Upper lobe of right lung (tissue), 1 donor: Measurements from ENCODE around the gene HEXD. TPM values are rescaled to one million over a fixed set of nuclear protein-coding genes. Genes with fewer than 3 reads are reported as not detected.

Source experiments
- ATAC-seq: fragments of 200-7000 bp; cut with Tn5 transposase; one replicate; pipeline ENCODE4 v1.9.1; 2020; ENCODE audit warnings: mild to moderate bottlenecking, moderate library complexity
- DNase-seq: peaks from one replicate; pipeline ENCODE4 v3.0.0-alpha.2; 2020
- H3K27ac ChIP-seq: fragments of 200-600 bp; one replicate; pipeline ENCODE4 v1.8.0; 2022
- H3K27me3 ChIP-seq: fragments of 200-600 bp; one replicate; pipeline ENCODE4 v1.8.0; 2022; ENCODE audit warnings: mild to moderate bottlenecking
- H3K36me3 ChIP-seq: fragments of 200-600 bp; one replicate; pipeline ENCODE4 v1.8.0; 2022
- H3K4me1 ChIP-seq: fragments of 200-600 bp; one replicate; pipeline ENCODE4 v1.8.0; 2022
- H3K4me3 ChIP-seq: fragments of 200-600 bp; one replicate; pipeline ENCODE4 v1.8.0; 2022; ENCODE audit warnings: mild to moderate bottlenecking
- H3K9me3 ChIP-seq: fragments of 200-600 bp; one replicate; pipeline ENCODE4 v1.8.0; 2022
- CTCF ChIP-seq: fragments of 200-600 bp; IDR thresholded peaks from one replicate; pipeline ENCODE4 v1.8.0; 2022; ENCODE audit warnings: antibody characterized with exemption
- intact Hi-C: fragments of 100-400 bp; cut with DNase I; formaldehyde crosslinking; loops from one replicate; pipeline ENCODE4 v1.11.0; 2022
- total RNA-seq: library from RNA; stranded (reverse); fragmentation: NEBNext Ultra II Directional; extraction: Animal tissue kit (Norgen Biotek cat#: 25700); gene quantifications from one replicate; pipeline ENCODE4 v1.2.1, GENCODE V29; 2021
- donor health status: DM: no; HTN: yes; CAD: no; lungs with severe emphysema.

The HEXD gene
- total RNA-seq, 1 donor from 2014 or later, result 49.1 TPM

GRCh38 chr17:82440991-82441627, 23.0 kb downstream of the HEXD start:
- peaks cover 33% of the 10 kb centered on the region for H3K36me3 ChIP-seq
- TF ChIP-seq CTCF, result no peak

DNA sequence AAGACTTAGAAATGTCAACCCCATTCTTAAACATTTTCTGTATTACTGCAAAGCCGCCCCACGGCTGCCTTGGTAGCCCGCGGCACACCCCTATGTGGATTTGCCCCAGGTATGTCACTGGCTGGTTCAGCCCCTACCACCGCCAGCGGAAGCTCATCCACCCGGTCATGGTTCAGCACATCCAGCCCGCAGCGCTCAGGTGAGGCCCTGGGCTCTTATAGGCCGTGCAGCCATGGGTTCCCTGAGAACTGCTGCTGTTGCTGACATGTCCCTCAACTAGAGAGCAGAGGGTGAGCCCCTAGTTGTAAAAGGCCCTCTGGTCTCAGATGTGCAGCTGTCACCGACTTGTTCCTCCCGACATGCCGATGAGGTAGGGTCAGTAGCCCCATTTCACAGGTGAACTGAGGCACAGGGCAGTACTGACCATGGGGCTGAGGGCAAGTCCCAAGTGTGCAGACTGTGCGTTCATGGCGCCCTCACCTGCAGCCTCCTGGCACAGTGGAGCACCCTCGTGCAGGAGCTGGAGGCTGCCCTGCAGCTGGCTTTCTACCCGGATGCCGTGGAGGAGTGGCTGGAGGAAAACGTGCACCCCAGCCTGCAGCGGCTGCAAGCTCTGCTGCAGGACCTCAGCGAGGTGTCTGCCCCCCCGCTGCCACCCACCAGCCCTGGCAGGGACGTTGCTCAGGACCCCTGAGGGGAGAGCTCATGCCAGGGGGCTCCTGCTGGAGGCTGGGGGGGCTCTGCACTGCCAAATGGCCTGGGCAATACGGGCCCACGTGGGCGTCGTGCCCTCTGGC, 23.7 kb downstream of the HEXD start:
- intact Hi-C loops, result no loop called here
- ATAC-seq (no peak), DNase-seq (no peak)
- peaks cover 32% of the 10 kb centered on the region for H3K36me3 ChIP-seq
- H3K27ac ChIP-seq, result no peak overlapping the region
- TF ChIP-seq CTCF, result no peak
- peaks cover 18% of the 10 kb centered on the region for H3K4me1 ChIP-seq
- H3K9me3 ChIP-seq, result no peaks in the 10 kb centered on the region
- no peaks in the 10 kb centered on the region for H3K27me3 ChIP-seq
- no peak overlapping the region for H3K4me3 ChIP-seq

More at GRCh38 chr17:82440991-82441627, 23.0 kb downstream of the HEXD start:
- peak; percentile 71 for DNase-seq
- intact Hi-C loops, result no loop called here
- H3K27me3 ChIP-seq, result no peaks in the 10 kb centered on the region
- peak; percentile 9 for ATAC-seq
- peak overlapping the region; percentile 24 for H3K27ac ChIP-seq
- peak overlapping the region; percentile 19 for H3K4me3 ChIP-seq
- H3K4me1 ChIP-seq, result peaks cover 12% of the 10 kb centered on the region
- H3K9me3 ChIP-seq, result no peaks in the 10 kb centered on the region

- no peak for ATAC-seq
- Histone ChIP-seq H3K27me3 (no peaks in the 10 kb centered on the region), H3K36me3 (peaks cover 26% of the 10 kb centered on the region), H3K4me3 (no peak overlapping the region), H3K27ac (no peak overlapping the region), H3K4me1 (peaks cover 18% of the 10 kb centered on the region), H3K9me3 (no peaks in the 10 kb centered on the region)
- DNase-seq, result no peak
- TF ChIP-seq CTCF, result no peak
- intact Hi-C loops, result no loop called here
Observed at GRCh38 chr17:82442643-82443464, 24.7 kb downstream of the HEXD start.

- intact Hi-C loops, result no loop called here
- H3K4me1 ChIP-seq, result peaks cover 18% of the 10 kb centered on the region
- ATAC-seq, result no peak
- H3K9me3 ChIP-seq, result no peaks in the 10 kb centered on the region
- no peak for DNase-seq
- no peak overlapping the region for H3K27ac ChIP-seq
- peaks cover 26% of the 10 kb centered on the region for H3K36me3 ChIP-seq
- TF ChIP-seq CTCF, result no peak
- H3K4me3 ChIP-seq, result no peak overlapping the region
- H3K27me3 ChIP-seq, result no peaks in the 10 kb centered on the region
Observed at GRCh38 chr17:82443465-82444283, 25.5 kb downstream of the HEXD start.

DNA sequence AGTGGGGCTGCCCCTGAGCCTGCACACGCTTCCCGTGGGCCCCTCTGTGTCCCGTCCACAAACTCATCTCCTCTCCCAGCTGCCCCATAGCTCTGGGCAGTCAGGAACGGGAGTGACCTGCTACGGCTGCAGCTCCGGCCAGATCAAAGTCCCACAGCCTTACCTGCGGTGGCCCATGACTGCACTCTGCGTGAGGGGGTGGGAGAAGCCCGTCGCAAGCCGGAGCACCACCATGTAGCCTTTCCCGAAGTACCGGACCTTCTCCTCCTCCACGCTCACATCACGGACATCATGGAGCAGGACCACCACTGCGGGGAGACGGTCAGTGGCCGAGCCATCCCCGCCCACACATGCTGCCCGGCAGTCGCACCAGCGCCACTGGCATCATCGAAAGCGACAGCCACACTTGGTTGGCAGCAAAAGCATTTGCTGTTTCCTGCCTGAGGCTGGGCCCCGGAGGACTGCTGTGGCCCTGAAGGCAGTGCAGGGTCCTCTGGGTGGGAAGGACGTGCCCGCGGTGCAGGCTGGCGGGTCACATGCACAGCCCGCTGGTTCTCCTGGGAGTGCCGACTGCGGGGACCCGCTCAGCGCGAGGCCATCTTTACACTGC, 26.2 kb downstream of the HEXD start:
- ATAC-seq, result no peak
- TF ChIP-seq CTCF, result no peak
- Histone ChIP-seq H3K4me3 (no peak overlapping the region), H3K27me3 (no peaks in the 10 kb centered on the region), H3K36me3 (peaks cover 26% of the 10 kb centered on the region), H3K9me3 (no peaks in the 10 kb centered on the region), H3K27ac (no peak overlapping the region), H3K4me1 (peaks cover 26% of the 10 kb centered on the region)
- DNase-seq, result no peak
- intact Hi-C loops, result no loop called here
